Measurements from ENCODE around the gene GMNN.
"Not testable (repeated sequence)": the region's sequence is repeated elsewhere in the genome, so short reads cannot be mapped to it uniquely, and the experiment has no call there.

GMNN gene

GRCh38 chr6:24753545-24753944 lies 21.2 kb upstream of the GMNN start:
- no peak for TF ChIP-seq CTCF (IDR thresholded peaks at IDR 0.05)
- no peak overlapping the region for H3K27ac ChIP-seq
- DNase-seq (ENCODE audit: low spot score): no peak
- no peak overlapping the region for H3K4me3 ChIP-seq

GRCh38 chr6:24754378-24754777 lies 20.4 kb upstream of the GMNN start:
- not testable (repeated sequence) for H3K27ac ChIP-seq; DNase-seq (ENCODE audit: low spot score)

GRCh38 chr6:24755279-24755678 lies 19.5 kb upstream of the GMNN start:
- DNase-seq (ENCODE audit: low spot score): no peak
- no peak overlapping the region for H3K4me3 ChIP-seq
- no peak for TF ChIP-seq CTCF (IDR thresholded peaks at IDR 0.05)
- no peak overlapping the region for H3K27ac ChIP-seq

More at GRCh38 chr6:24754378-24754777, 20.4 kb upstream of the GMNN start:
- not testable (repeated sequence) for H3K4me3 ChIP-seq

- Histone ChIP-seq H3K4me3 (no peak overlapping the region), H3K27ac (no peak overlapping the region)
- no peak for TF ChIP-seq CTCF (IDR thresholded peaks at IDR 0.05)
- no peak for DNase-seq (ENCODE audit: low spot score)
Observed at GRCh38 chr6:24757611-24758010, 17.1 kb upstream of the GMNN start.

GRCh38 chr6:24759718-24760117 lies 15.0 kb upstream of the GMNN start:
- no peak overlapping the region for H3K4me3 ChIP-seq
- no peak for TF ChIP-seq CTCF (IDR thresholded peaks at IDR 0.05)
- DNase-seq (ENCODE audit: low spot score): no peak
- no peak overlapping the region for H3K27ac ChIP-seq

- no peak for DNase-seq (ENCODE audit: low spot score)
- Histone ChIP-seq H3K27ac (no peak overlapping the region), H3K4me3 (no peak overlapping the region)
- TF ChIP-seq CTCF (IDR thresholded peaks at IDR 0.05): no peak
Observed at GRCh38 chr6:24760210-24760609, 14.5 kb upstream of the GMNN start.

- no peak for DNase-seq (ENCODE audit: low spot score)
- TF ChIP-seq CTCF (IDR thresholded peaks at IDR 0.05): no peak
- Histone ChIP-seq H3K27ac (no peak overlapping the region), H3K4me3 (no peak overlapping the region)
Observed at GRCh38 chr6:24761193-24761835, 13.4 kb upstream of the GMNN start.
